DOHH2 (cell line): ENCODE measurements around the gene MAP4K3.
"Not testable (repeated sequence)": the region's sequence is repeated elsewhere in the genome, so short reads cannot be mapped to it uniquely, and the experiment has no call there.

ENCODE experiments used
- H3F3A ChIP-seq: fragments of 200-600 bp; sonication (generic), shearing (Covaris generic); 2 replicates; pipeline ENCODE4 v1.6.0; 2016; ENCODE audit warnings: antibody characterized with exemption, mild to moderate bottlenecking; ENCODE audit not compliant: control insufficient read depth, insufficient read depth
- H3K27ac ChIP-seq: fragments of 200-600 bp; sonication (generic); 2 replicates; pipeline ENCODE4 v1.5.1; 2014; ENCODE audit warnings: low read depth, mild to moderate bottlenecking, low read length, moderate library complexity
- H3K27me3 ChIP-seq: fragments of 200-600 bp; sonication (generic); 2 replicates; pipeline ENCODE4 v1.6.1; 2014; ENCODE audit warnings: mild to moderate bottlenecking, low read length, mixed read lengths; ENCODE audit not compliant: control insufficient read depth
- H3K36me3 ChIP-seq: fragments of 200-600 bp; sonication (generic); 2 replicates; pipeline ENCODE4 v1.6.1; 2014; ENCODE audit warnings: mild to moderate bottlenecking, low read length, moderate library complexity, mixed read lengths; ENCODE audit not compliant: control insufficient read depth
- H3K4me1 ChIP-seq: fragments of 200-600 bp; sonication (generic); 2 replicates; pipeline ENCODE4 v1.6.1; 2014; ENCODE audit warnings: mild to moderate bottlenecking, low read length, mixed read lengths; ENCODE audit not compliant: control insufficient read depth
- H3K4me2 ChIP-seq: fragments of 200-600 bp; sonication (generic); 2 replicates; pipeline ENCODE4 v1.6.0; 2014; ENCODE audit warnings: mild to moderate bottlenecking, low read length, moderate library complexity
- H3K4me3 ChIP-seq: fragments of 200-600 bp; sonication (generic); 2 replicates; pipeline ENCODE4 v1.5.1; 2014; ENCODE audit warnings: mild to moderate bottlenecking, low read length, mixed read lengths
- H3K79me2 ChIP-seq: fragments of 200-600 bp; sonication (generic); 2 replicates; pipeline ENCODE4 v1.6.1; 2014; ENCODE audit warnings: mild to moderate bottlenecking, low read length, mixed read lengths; ENCODE audit not compliant: control insufficient read depth
- H3K9me2 ChIP-seq: fragments of 200-600 bp; sonication (generic); replicated peaks from 2 replicates; pipeline ENCODE4 v1.6.1; 2014; ENCODE audit warnings: mild to moderate bottlenecking, low read length, mixed read lengths; ENCODE audit not compliant: control insufficient read depth
- H3K9me3 ChIP-seq: fragments of 200-600 bp; sonication (generic); 2 replicates; pipeline ENCODE4 v1.6.1; 2014; ENCODE audit warnings: antibody characterized with exemption, low read length, mixed read lengths; ENCODE audit not compliant: control insufficient read depth, insufficient read depth
- H4K20me1 ChIP-seq: fragments of 200-600 bp; sonication (generic); 2 replicates; pipeline ENCODE4 v1.6.0; 2014; ENCODE audit warnings: low read depth, mild to moderate bottlenecking, antibody characterized with exemption, low read length, moderate library complexity; ENCODE audit not compliant: control insufficient read depth, insufficient read depth
- EZH2phosphoT487 ChIP-seq: fragments of 200-600 bp; sonication (generic); IDR thresholded peaks from 2 replicates; pipeline ENCODE4 v1.6.1; 2017; ENCODE audit warnings: borderline replicate concordance, mild to moderate bottlenecking, antibody characterized with exemption, low read length, moderate library complexity, mixed read lengths
- TF ChIP-seq, protein P1 (sequence below): fragments of 200-600 bp; sonication (generic); IDR thresholded peaks from one replicate; pipeline ENCODE4 v1.5.1; 2014; ENCODE audit warnings: antibody characterized with exemption, mild to moderate bottlenecking, low read depth, low read length; ENCODE audit not compliant: poor library complexity, severe bottlenecking

Gene MAP4K3

GRCh38 chr2:39246382-39246980 is 190.6 kb downstream of the MAP4K3 start:
- Histone ChIP-seq H3K27me3 (no peaks in the 10 kb centered on the region), H3K79me2 (no peaks in the 10 kb centered on the region), H3K9me3 (no peaks in the 10 kb centered on the region), H3K36me3 (peaks cover 3% of the 10 kb centered on the region; the same call in 1 of the 2 replicates), H3F3A (0 out of 2 replicates have a peak, but pooled peaks cover 2% of the 10 kb centered on the region), H3K4me3 (no peak overlapping the region), H4K20me1 (no peaks in the 10 kb centered on the region), H3K9me2 (no peaks in the 10 kb centered on the region), H3K4me1 (peaks cover 4% of the 10 kb centered on the region; the same call in 1 of the 2 replicates), H3K27ac (no peak overlapping the region), H3K4me2 (no peak overlapping the region)
- TF ChIP-seq, protein P1, sequence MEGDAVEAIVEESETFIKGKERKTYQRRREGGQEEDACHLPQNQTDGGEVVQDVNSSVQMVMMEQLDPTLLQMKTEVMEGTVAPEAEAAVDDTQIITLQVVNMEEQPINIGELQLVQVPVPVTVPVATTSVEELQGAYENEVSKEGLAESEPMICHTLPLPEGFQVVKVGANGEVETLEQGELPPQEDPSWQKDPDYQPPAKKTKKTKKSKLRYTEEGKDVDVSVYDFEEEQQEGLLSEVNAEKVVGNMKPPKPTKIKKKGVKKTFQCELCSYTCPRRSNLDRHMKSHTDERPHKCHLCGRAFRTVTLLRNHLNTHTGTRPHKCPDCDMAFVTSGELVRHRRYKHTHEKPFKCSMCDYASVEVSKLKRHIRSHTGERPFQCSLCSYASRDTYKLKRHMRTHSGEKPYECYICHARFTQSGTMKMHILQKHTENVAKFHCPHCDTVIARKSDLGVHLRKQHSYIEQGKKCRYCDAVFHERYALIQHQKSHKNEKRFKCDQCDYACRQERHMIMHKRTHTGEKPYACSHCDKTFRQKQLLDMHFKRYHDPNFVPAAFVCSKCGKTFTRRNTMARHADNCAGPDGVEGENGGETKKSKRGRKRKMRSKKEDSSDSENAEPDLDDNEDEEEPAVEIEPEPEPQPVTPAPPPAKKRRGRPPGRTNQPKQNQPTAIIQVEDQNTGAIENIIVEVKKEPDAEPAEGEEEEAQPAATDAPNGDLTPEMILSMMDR: no peak
- TF ChIP-seq EZH2phosphoT487: no peak

GRCh38 chr2:39244963-39245625 is 192.0 kb downstream of the MAP4K3 start:
- H3F3A ChIP-seq, H4K20me1 ChIP-seq, H3K79me2 ChIP-seq, H3K4me2 ChIP-seq, H3K27ac ChIP-seq, H3K27me3 ChIP-seq, H3K4me3 ChIP-seq, H3K36me3 ChIP-seq, H3K9me2 ChIP-seq, H3K9me3 ChIP-seq, H3K4me1 ChIP-seq: not testable (repeated sequence)

DNA sequence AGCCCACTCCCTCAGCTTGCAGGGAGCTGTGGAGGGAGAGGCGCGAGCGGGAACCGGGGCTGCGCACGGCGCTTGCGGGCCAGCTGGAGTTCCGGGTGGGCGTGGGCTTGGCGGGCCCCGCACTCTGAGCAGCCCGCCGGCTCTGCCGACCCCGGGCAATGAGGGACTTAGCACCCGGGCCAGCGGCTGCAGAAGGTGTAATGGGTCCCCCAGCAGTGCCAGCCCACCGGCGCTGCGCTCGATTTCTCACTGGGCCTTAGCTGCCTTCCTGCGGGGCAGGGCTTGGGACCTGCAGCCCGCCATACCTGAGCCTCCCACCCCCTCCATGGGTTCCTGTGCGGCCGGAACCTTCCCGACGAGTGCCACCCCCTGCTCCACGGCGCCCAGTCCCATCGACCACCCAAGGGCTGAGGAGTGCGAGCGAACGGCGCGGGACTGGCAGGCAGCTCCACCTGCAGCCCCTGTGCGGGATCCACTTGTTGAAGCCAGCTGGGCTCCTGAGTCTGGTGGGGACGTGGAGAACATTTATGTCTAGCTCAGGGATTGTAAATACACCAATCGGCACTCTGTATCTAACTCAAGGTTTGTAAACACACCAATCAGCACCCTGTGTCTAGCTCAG is 192.7 kb downstream of the MAP4K3 start:
- H3K4me2 ChIP-seq: 0 out of 2 replicates have a peak overlapping the region, but pooled peaks have one; percentile 56
- H3K79me2 ChIP-seq, H3F3A ChIP-seq, H3K27me3 ChIP-seq, H3K9me3 ChIP-seq, H3K36me3 ChIP-seq, H3K4me1 ChIP-seq, H3K4me3 ChIP-seq, H4K20me1 ChIP-seq, H3K27ac ChIP-seq, H3K9me2 ChIP-seq: not testable (repeated sequence)

GRCh38 chr2:39243469-39244123 is 193.5 kb downstream of the MAP4K3 start, which contains the start of gene CDKL4:
CDKL4 (minus strand) TSS chr2:39243970.
- no peak within 1 kb of the TSS for H3K27ac ChIP-seq
- peak within 1 kb of the TSS; percentile 56 for H3K4me2 ChIP-seq
- H3K9me2 ChIP-seq: no peaks in the 10 kb centered on the region
- no peaks in the 10 kb centered on the region for H4K20me1 ChIP-seq
- no peaks in the 10 kb centered on the region for H3K9me3 ChIP-seq
- H3K36me3 ChIP-seq: no peaks in the 10 kb centered on the region
- H3K4me1 ChIP-seq: peaks cover 4% of the 10 kb centered on the region; the same call in 1 of the 2 replicates
- TF ChIP-seq, protein P1: no peak
- no peak for TF ChIP-seq EZH2phosphoT487
- peak within 1 kb of the TSS; percentile 52 for H3K4me3 ChIP-seq
- H3F3A ChIP-seq: 0 out of 2 replicates have a peak, but pooled peaks cover 2% of the 10 kb centered on the region
- no peaks in the 10 kb centered on the region for H3K27me3 ChIP-seq
- H3K79me2 ChIP-seq: no peaks in the 10 kb centered on the region
